ENCODE measurements around the gene PPAN. TPM values are rescaled to one million over a fixed set of nuclear protein-coding genes. Genes with fewer than 3 reads are reported as not detected.

Gene PPAN
- total RNA-seq, 3 donors from 2014 or later, result 36.4 to 42.0 (median 40.3) TPM

DNA sequence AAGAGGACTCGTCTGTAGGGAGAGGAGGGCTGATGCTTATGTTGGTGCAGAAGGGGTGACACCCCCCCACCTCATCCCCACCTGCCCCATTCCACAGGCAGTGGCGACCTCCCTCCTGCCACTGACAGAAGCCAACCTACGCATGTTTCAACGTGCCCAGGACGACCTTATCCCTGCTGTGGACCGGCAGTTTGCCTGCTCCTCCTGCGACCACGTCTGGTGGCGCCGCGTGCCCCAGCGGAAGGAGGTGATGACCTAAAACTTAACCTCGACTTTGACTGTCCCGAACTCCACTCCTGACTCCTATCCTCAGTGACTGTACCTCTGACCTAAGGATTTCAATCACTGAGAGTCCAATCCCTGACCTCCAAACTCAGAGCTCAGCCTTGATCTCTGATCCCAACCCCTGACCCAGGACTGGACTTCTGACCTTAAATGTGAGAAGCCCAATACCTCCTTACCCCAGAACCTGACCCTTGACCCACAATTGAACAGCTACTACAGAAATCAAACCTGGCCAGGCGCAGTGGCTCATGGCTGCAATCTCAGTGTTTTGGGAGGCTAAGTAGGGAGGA lies 16.3 kb upstream of the PPAN start:
- no peaks in the 10 kb centered on the region for H3K4me1 ChIP-seq (ENCODE audit: low read depth)
- no peak overlapping the region for H3K4me3 ChIP-seq
- ATAC-seq (no peak), DNase-seq (no peak)
- TF ChIP-seq, protein P1, sequence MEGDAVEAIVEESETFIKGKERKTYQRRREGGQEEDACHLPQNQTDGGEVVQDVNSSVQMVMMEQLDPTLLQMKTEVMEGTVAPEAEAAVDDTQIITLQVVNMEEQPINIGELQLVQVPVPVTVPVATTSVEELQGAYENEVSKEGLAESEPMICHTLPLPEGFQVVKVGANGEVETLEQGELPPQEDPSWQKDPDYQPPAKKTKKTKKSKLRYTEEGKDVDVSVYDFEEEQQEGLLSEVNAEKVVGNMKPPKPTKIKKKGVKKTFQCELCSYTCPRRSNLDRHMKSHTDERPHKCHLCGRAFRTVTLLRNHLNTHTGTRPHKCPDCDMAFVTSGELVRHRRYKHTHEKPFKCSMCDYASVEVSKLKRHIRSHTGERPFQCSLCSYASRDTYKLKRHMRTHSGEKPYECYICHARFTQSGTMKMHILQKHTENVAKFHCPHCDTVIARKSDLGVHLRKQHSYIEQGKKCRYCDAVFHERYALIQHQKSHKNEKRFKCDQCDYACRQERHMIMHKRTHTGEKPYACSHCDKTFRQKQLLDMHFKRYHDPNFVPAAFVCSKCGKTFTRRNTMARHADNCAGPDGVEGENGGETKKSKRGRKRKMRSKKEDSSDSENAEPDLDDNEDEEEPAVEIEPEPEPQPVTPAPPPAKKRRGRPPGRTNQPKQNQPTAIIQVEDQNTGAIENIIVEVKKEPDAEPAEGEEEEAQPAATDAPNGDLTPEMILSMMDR (IDR thresholded peaks at IDR 0.05), result no peak
- no peaks in the 10 kb centered on the region for H3K9me3 ChIP-seq
- intact Hi-C loops (cut with DNase I, micrococcal nuclease), result no loop called here
- no peaks in the 10 kb centered on the region for H3K36me3 ChIP-seq (ENCODE audit: low read depth)

DNA sequence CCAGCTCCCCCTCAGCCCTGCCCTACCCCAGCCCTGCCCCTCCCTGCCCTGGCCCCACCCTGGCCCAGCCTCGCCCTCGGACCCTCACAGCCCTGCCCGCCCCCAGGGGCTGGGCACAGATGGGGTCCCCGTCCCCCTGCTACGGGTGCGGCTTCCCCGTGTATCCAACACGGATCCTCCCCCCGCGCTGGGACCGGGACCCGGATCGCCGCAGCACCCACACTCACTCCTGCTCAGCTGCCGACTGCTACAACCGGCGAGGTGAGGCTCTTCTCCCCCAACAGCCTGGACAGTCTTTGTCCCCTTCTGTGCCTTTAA lies 14.8 kb upstream of the PPAN start:
- H3K4me3 ChIP-seq, result no peak overlapping the region
- ATAC-seq, result no peak
- intact Hi-C loops (cut with DNase I, micrococcal nuclease), result no loop called here
- TF ChIP-seq, protein P1 (IDR thresholded peaks at IDR 0.05), result no peak
- H3K4me1 ChIP-seq (ENCODE audit: low read depth), result peaks cover 3% of the 10 kb centered on the region
- H3K36me3 ChIP-seq (ENCODE audit: low read depth), result no peaks in the 10 kb centered on the region
- DNase-seq, result no peak
- H3K9me3 ChIP-seq, result no peaks in the 10 kb centered on the region

DNA sequence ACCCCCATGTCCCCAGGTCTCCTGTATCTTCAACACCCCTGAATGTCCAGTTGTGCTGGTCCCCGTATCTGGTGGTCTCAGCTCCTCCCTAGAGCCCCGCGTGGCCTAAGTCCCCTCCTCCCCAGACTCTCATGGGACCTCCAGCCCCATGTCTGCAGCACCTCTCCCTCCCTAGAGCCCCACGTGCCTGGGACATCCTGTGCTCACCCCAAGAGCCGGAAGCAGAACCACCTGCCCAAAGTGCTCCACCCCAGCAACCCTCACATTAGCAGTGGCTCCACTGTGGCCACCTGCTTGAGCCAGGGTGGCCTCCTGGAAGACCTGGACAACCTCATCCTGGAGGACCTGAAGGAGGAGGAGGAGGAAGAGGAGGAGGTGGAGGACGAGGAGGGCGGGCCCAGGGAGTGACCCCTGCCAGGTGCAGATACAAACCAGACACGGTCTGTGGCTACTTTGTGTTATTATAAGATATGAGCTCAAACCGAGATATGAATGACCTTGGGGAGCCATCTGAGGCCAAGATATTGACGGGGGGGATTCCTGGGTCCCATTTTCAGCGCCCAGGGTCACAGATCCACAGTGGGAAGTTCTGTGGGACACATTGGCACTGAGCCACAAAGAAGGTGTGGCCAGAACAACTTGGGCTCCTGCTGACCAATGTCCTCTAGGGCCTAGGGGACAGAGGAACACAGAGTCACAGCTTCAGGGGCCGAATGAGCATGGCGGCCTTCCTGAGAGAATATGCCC lies 14.1 kb upstream of the PPAN start:
- DNase-seq, result no peak
- no peak overlapping the region for H3K4me3 ChIP-seq
- TF ChIP-seq, protein P1 (IDR thresholded peaks at IDR 0.05), result no peak
- no peaks in the 10 kb centered on the region for H3K36me3 ChIP-seq (ENCODE audit: low read depth)
- no peak for ATAC-seq
- H3K4me1 ChIP-seq (ENCODE audit: low read depth), result peaks cover 3% of the 10 kb centered on the region
- no peaks in the 10 kb centered on the region for H3K9me3 ChIP-seq
- intact Hi-C loops (cut with DNase I, micrococcal nuclease), result no loop called here

DNA sequence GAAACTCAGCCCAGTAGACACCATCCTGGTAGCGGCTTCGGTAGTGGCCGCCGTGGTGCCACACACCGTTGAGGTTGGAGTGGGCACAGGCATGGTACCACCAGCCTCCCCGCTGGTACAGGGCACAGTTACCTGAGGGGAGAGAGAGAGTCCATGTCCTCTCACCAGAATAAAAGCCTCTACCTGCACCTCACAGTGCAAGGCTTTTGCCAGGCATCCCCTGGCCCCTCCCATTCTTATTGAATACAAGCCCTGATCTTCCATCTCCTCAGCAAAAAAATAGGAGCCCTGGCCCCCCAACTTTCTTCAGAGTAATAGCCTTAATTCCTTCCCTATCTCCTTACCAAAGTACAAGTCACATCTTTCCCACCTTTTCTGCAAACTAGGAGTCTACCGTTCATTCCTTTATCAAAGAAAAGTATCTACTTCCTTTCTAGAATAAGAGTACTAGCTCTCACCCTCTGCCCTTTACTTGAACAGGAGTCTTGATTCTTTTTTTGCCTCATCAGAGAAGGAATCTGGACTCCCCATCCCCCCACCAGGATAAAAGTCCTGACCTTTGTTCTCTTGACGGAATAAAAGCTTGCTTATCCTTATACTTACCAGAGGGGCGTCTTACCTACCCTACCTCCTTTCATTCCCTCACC lies 13.4 kb upstream of the PPAN start:
- Histone ChIP-seq H3K9me3 (no peaks in the 10 kb centered on the region), H3K4me1 (ENCODE audit: low read depth) (peaks cover 3% of the 10 kb centered on the region), H3K36me3 (ENCODE audit: low read depth) (no peaks in the 10 kb centered on the region), H3K4me3 (no peak overlapping the region)
- intact Hi-C loops (cut with DNase I, micrococcal nuclease), result no loop called here
- ATAC-seq (no peak), DNase-seq (no peak)
- TF ChIP-seq, protein P1 (IDR thresholded peaks at IDR 0.05), result no peak

DNA sequence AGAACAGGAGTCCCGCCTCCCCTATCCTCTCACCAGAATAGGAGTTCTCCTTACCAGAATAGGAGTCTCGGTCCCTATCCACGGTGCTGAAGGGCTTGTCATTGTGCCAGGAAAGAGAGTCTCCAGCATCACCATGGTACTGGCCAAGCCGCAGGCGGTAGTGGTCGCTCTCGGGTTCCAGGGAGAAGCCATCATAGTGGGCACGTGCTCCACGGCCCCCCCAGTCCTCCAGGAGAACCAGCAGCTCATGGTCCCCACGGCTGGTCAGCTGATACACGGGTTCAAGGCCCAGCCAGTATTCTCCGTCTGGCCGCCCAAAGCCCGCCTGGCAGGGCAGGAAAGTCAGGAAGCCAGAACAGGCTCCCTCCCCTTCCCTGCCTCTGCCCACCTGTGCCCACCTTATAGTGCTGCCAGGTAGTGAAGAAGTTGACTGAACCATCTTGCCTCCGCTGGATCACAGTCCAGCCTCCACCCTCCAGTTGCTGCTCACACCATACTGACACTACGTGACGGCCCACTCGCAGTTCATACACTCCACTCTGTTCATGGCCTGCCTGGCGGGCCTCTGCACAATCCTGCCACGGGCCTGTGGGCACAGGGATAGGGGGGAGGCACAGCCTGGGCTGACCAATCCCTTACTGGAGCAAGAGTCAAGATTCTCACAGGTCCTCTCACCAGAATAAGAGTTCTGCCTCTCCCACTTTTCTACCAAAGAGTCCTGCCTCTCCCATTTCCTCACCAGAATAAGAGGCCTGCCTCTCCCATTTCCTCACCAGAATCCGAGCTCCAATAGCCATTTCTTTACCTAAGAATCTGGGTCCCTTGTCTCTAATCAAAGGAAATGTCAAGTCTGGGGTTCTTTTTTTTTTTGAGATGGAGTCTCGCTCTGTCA lies 12.6 kb upstream of the PPAN start:
- TF ChIP-seq, protein P1 (IDR thresholded peaks at IDR 0.05), result no peak
- Histone ChIP-seq H3K4me1 (ENCODE audit: low read depth) (peaks cover 3% of the 10 kb centered on the region), H3K4me3 (no peak overlapping the region), H3K9me3 (no peaks in the 10 kb centered on the region), H3K36me3 (ENCODE audit: low read depth) (no peaks in the 10 kb centered on the region)
- ATAC-seq, result no peak
- DNase-seq, result no peak
- intact Hi-C loops (cut with DNase I, micrococcal nuclease), result no loop called here
